Gastroesophageal sphincter (tissue), 3 donors: ENCODE results near the gene POMC.

Source experiments
- CTCF ChIP-seq, 4 experiments: fragments of 200-600 bp in 2 of 4; fragments of 450-650 bp in 2 of 4; sonication (generic) in 1 of 4; IDR thresholded peaks; one replicate each; pipeline ENCODE4 v1.5.1; 2017 to 2019; ENCODE audit warnings: antibody characterized with exemption in 4 of 4, mild to moderate bottlenecking in 2 of 4, moderate library complexity in 2 of 4
- POLR2A ChIP-seq, 2 donors: fragments of 450-650 bp; IDR thresholded peaks; one replicate each; pipeline ENCODE4 v1.6.1; 2017; ENCODE audit warnings: antibody characterized with exemption in 2 of 2, mild to moderate bottlenecking in 2 of 2, moderate library complexity in 1 of 2

DNA sequence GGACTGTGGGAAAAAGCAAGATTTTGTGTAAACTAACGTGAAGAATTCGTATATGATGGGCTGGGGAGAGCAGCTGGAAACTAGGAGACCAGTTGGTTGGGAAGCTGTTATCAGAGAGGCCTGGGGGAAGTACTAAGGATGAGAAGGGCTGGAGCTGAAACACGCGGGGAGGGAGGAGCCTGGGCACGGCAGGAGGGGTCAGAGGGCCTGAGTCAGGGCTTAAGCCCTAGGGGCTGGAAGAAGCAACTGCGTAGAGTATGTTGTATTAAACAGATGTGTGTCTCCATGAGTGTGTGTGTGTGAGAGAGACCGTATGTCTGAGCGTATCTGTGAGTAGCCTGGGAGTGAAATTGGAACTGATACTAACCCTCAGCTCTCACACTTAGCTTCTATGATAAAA lies 8.4 kb downstream of the POMC start:
- TF ChIP-seq CTCF (IDR thresholded peaks at IDR 0.05) (no peak), POLR2A (IDR thresholded peaks at IDR 0.05) (no peak)
